MM.1S (cell line): ENCODE data around the gene CCDC85C.

Source experiments
- EZH2 ChIP-seq: fragments of 300-600 bp; sonication (generic); optimal IDR thresholded peaks from 2 replicates; pipeline ENCODE3; 2017; ENCODE audit warnings: low read depth, mild to moderate bottlenecking, antibody characterized with exemption, low read length, mixed read lengths
- EZH2phosphoT487 ChIP-seq: fragments of 300-600 bp; sonication (generic); IDR thresholded peaks from 2 replicates; pipeline ENCODE4 v1.6.1; 2018; ENCODE audit warnings: antibody characterized with exemption, low read length
- TF ChIP-seq, protein P1 (sequence below): fragments of 300-600 bp; sonication (generic); IDR thresholded peaks from 2 replicates; pipeline ENCODE4 v1.5.1; 2016; ENCODE audit warnings: antibody characterized with exemption, low read length, mixed read lengths

GRCh38 chr14:99621948-99622347 lies 17.9 kb upstream of the CCDC85C start:
- TF ChIP-seq, protein P1, sequence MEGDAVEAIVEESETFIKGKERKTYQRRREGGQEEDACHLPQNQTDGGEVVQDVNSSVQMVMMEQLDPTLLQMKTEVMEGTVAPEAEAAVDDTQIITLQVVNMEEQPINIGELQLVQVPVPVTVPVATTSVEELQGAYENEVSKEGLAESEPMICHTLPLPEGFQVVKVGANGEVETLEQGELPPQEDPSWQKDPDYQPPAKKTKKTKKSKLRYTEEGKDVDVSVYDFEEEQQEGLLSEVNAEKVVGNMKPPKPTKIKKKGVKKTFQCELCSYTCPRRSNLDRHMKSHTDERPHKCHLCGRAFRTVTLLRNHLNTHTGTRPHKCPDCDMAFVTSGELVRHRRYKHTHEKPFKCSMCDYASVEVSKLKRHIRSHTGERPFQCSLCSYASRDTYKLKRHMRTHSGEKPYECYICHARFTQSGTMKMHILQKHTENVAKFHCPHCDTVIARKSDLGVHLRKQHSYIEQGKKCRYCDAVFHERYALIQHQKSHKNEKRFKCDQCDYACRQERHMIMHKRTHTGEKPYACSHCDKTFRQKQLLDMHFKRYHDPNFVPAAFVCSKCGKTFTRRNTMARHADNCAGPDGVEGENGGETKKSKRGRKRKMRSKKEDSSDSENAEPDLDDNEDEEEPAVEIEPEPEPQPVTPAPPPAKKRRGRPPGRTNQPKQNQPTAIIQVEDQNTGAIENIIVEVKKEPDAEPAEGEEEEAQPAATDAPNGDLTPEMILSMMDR, result no peak
- no peak for TF ChIP-seq EZH2
- no peak for TF ChIP-seq EZH2phosphoT487
